ENCODE results near the gene HEXD. TPM values are rescaled to one million over a fixed set of nuclear protein-coding genes. Genes with fewer than 3 reads are reported as not detected.

The HEXD gene
- total and polyA plus RNA-seq, 11 donors: 9.9 to 24.1 (median 15.1) TPM

- Histone ChIP-seq H3K27me3 (no peaks in the 10 kb centered on the region), H3K9me3 (no peaks in the 10 kb centered on the region), H3K4me3 (no peak overlapping the region), H3K4me1 (peaks cover 3 to 32% (median 20%) of the 10 kb centered on the region in 12 donors), H3K36me3 (peaks cover 0 to 6% (median 0%) of the 10 kb centered on the region in 9 donors), H3K27ac (no peak overlapping the region)
- DNase-seq (peak; percentile 67 to 84 (median 78)), ATAC-seq (peak; percentile 69 to 88 (median 75))
- intact Hi-C loops (cut with DNase I): loop anchor here (1.0 to 5.0 kb wide), 10 partner anchors 38 to 202 kb away; partner anchors contain the start of genes CCDC57 (in 1 of the 10), CYBC1 (in 1 of the 10) and UTS2R (in 1 of the 10)
- no peak for TF ChIP-seq POLR2A (IDR thresholded peaks at IDR 0.05)
- peak; percentile 41 to 87 (median 74) for TF ChIP-seq CTCF (IDR thresholded peaks at IDR 0.05)
- WGBS, 4 donors: 21 to 24% (median 22%) methylated on average over 36 to 38 of the region's 38 CpGs
These were observed 3.4 kb upstream of the HEXD start for GRCh38 chr17:82414548-82415281.

GRCh38 chr17:82415336-82415735 lies 2.8 kb upstream of the HEXD start:
- no peaks in the 10 kb centered on the region for H3K27me3 ChIP-seq
- no peak overlapping the region for H3K27ac ChIP-seq
- TF ChIP-seq POLR2A (IDR thresholded peaks at IDR 0.05): no peak
- TF ChIP-seq CTCF (IDR thresholded peaks at IDR 0.05): no peak
- H3K9me3 ChIP-seq: no peaks in the 10 kb centered on the region
- DNase-seq (peak in 1 of 5 donors; percentile 24), ATAC-seq (no peak)
- no peak overlapping the region for H3K4me3 ChIP-seq
- intact Hi-C loops (cut with DNase I): loop anchor here in 7 of 10 donors (2.0 to 5.0 kb wide), 5 partner anchors 37 to 137 kb away; partner anchors contain the start of gene CYBC1 (in 1 of the 7)
- 89 to 93% (median 90%) methylated on average over 26 of the region's 26 CpGs for WGBS, 4 donors
- H3K4me1 ChIP-seq: peaks cover 3 to 33% (median 21%) of the 10 kb centered on the region in 12 donors
- peaks cover 0 to 11% (median 0%) of the 10 kb centered on the region in 9 donors for H3K36me3 ChIP-seq

- ATAC-seq (no peak), DNase-seq (peak in 1 of 5 donors; percentile 9)
- peaks cover 0 to 15% (median 3%) of the 10 kb centered on the region in 9 donors for H3K36me3 ChIP-seq
- H3K27me3 ChIP-seq: no peaks in the 10 kb centered on the region
- peaks cover 3 to 33% (median 21%) of the 10 kb centered on the region in 12 donors for H3K4me1 ChIP-seq
- intact Hi-C loops (cut with DNase I): loop anchor here in 7 of 10 donors (2.0 to 5.0 kb wide), 5 partner anchors 37 to 137 kb away; partner anchors contain the start of gene CYBC1 (in 1 of the 7)
- 89 to 95% (median 93%) methylated on average over 9 of the region's 9 CpGs for WGBS, 4 donors
- no peak overlapping the region for H3K27ac ChIP-seq
- no peak overlapping the region for H3K4me3 ChIP-seq
- H3K9me3 ChIP-seq: no peaks in the 10 kb centered on the region
- TF ChIP-seq POLR2A (IDR thresholded peaks at IDR 0.05): no peak
- TF ChIP-seq CTCF (IDR thresholded peaks at IDR 0.05): no peak
These were observed 2.4 kb upstream of the HEXD start for GRCh38 chr17:82415786-82416185.

GRCh38 chr17:82416264-82416663 lies 1.9 kb upstream of the HEXD start:
- DNase-seq (peak in 1 of 5 donors; percentile 18), ATAC-seq (no peak)
- TF ChIP-seq CTCF (IDR thresholded peaks at IDR 0.05) (no peak), POLR2A (IDR thresholded peaks at IDR 0.05) (no peak)
- Histone ChIP-seq H3K36me3 (peaks cover 0 to 18% (median 3%) of the 10 kb centered on the region in 9 donors), H3K4me1 (peaks cover 3 to 33% (median 21%) of the 10 kb centered on the region in 12 donors), H3K27ac (no peak overlapping the region), H3K27me3 (no peaks in the 10 kb centered on the region), H3K4me3 (no peak overlapping the region), H3K9me3 (no peaks in the 10 kb centered on the region)
- 93 to 96% (median 94%) methylated on average over 4 of the region's 4 CpGs for WGBS, 4 donors
- intact Hi-C loops (cut with DNase I): loop anchor here in 3 of 10 donors (5.0 kb wide), 3 partner anchors 36 to 136 kb away; partner anchors contain the start of gene CYBC1 (in 1 of the 3)
